ENCODE results near the gene PTPA.

DNA sequence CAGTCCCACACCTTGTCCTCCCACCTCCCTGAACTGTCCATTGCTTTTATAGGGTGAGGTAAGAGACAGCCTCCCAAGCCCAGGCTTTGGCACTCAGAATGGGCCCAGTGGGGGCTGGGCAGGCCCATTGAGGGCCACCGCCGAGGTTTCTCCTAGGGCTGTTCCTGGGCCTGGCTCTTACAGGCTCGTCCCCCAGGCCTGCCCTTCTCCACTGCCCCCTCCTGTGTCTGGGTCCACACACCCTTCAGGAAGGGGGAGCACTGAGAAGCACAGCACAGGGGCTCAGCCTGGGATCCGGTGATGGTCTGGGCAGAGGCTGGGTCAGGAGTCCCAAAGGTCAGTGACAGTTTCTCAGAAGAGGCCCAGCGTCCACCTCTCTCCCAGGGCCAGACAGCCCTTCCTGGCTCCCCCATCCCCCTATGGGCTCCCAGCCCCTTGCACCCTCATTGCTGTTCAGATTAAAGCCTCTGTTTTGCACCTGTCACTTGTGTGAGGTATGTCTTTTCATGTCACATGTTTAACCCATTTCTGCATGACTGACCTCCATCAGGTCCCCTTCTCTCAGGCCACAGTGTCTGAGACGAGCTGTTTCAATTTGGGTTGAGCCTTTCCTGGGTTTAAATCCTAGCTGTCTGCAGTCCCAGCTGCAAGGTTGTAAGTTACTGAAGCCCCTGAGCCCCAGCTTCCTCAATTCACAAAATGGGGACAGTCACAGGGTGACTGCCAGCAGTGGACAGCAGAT lies 37.4 kb downstream of the PTPA start:
- TF ChIP-seq CTCF (IDR thresholded peaks at IDR 0.05) (no peak), POLR2A (IDR thresholded peaks at IDR 0.05) (no peak)

Measured in heart left ventricle (tissue), 13 donors.